Colonic mucosa (tissue), 4 donors: Measurements from ENCODE around the gene CH25H. TPM values are rescaled to one million over a fixed set of nuclear protein-coding genes. Genes with fewer than 3 reads are reported as not detected.
"Not testable (repeated sequence)": the region's sequence is repeated elsewhere in the genome, so short reads cannot be mapped to it uniquely, and the experiment has no call there.

Experiments
- DNase-seq: peaks from one replicate; pipeline ENCODE4 v3.0.0-alpha.2; 2020
- H3K27ac ChIP-seq: fragments of 200-600 bp; one replicate; pipeline ENCODE4 v1.8.0; 2021
- H3K27me3 ChIP-seq: fragments of 200-600 bp; one replicate; pipeline ENCODE4 v1.8.0; 2021
- H3K36me3 ChIP-seq: fragments of 200-600 bp; one replicate; pipeline ENCODE4 v1.8.0; 2021
- H3K4me1 ChIP-seq: fragments of 200-600 bp; one replicate; pipeline ENCODE4 v1.8.0; 2021; ENCODE audit warnings: mild to moderate bottlenecking
- H3K4me3 ChIP-seq: fragments of 200-600 bp; one replicate; pipeline ENCODE4 v1.8.0; 2021
- H3K9ac ChIP-seq, 2 donors: one replicate each; pipeline ENCODE4 v1.7.0; 2013; ENCODE audit warnings: control low read depth in 2 of 2, low read depth in 2 of 2, low read length in 2 of 2
- H3K9me3 ChIP-seq: fragments of 200-600 bp; one replicate; pipeline ENCODE4 v1.8.0; 2021
- CTCF ChIP-seq: fragments of 200-600 bp; IDR thresholded peaks from one replicate; pipeline ENCODE4 v1.8.0; 2022; ENCODE audit warnings: antibody characterized with exemption, mild to moderate bottlenecking
- intact Hi-C: fragments of 100-400 bp; cut with DNase I; formaldehyde crosslinking; loops from one replicate; pipeline ENCODE4 v1.14.1; 2022
- total RNA-seq, 2 donors: library from RNA; stranded (reverse); fragmentation: NEBNext Ultra II Directional in 1 of 2; extraction: Animal tissue kit (Norgen Biotek cat#: 25700) in 1 of 2; gene quantifications; one replicate each; pipeline ENCODE4 v1.2.1, GENCODE V29; 2021
- donor health status: healthy.
- donor health status: DM: no; HTN: no; CAD: no.
- donor health status: DM: no; HTN: no; CAD: no.

Gene CH25H
- total RNA-seq, 2 donors from 2014 or later: 0.40 to 1.7 TPM

- Histone ChIP-seq H3K27ac (no peak overlapping the region), H3K9ac (no peak overlapping the region), H3K36me3 (no peaks in the 10 kb centered on the region), H3K9me3 (no peaks in the 10 kb centered on the region), H3K4me1 (no peaks in the 10 kb centered on the region), H3K27me3 (peaks cover 13% of the 10 kb centered on the region), H3K4me3 (no peak overlapping the region)
- no peak for TF ChIP-seq CTCF
- no peak for DNase-seq
- intact Hi-C loops: no loop called here
Observed at GRCh38 chr10:89202033-89202425, 5.1 kb downstream of the CH25H start.

GRCh38 chr10:89201345-89202032 is 5.6 kb downstream of the CH25H start:
- Histone ChIP-seq H3K9me3 (no peaks in the 10 kb centered on the region), H3K36me3 (no peaks in the 10 kb centered on the region), H3K27ac (no peak overlapping the region), H3K4me3 (no peak overlapping the region), H3K27me3 (peaks cover 8% of the 10 kb centered on the region), H3K4me1 (no peaks in the 10 kb centered on the region), H3K9ac (no peak overlapping the region)
- TF ChIP-seq CTCF: no peak
- DNase-seq: no peak
- intact Hi-C loops: no loop called here

- Histone ChIP-seq H3K27me3 (no peaks in the 10 kb centered on the region), H3K4me1 (no peaks in the 10 kb centered on the region), H3K36me3 (no peaks in the 10 kb centered on the region), H3K27ac (no peak overlapping the region), H3K9ac (no peak overlapping the region), H3K9me3 (no peaks in the 10 kb centered on the region), H3K4me3 (no peak overlapping the region)
- TF ChIP-seq CTCF: no peak
- intact Hi-C loops: no loop called here
- no peak for DNase-seq
Observed at GRCh38 chr10:89197473-89197872, 9.6 kb downstream of the CH25H start.

- H3K4me1 ChIP-seq, H3K4me3 ChIP-seq, H3K9me3 ChIP-seq, H3K27me3 ChIP-seq, intact Hi-C loops, H3K9ac ChIP-seq, H3K36me3 ChIP-seq, DNase-seq, H3K27ac ChIP-seq: not testable (repeated sequence)
Observed at GRCh38 chr10:89191301-89191700, 15.8 kb downstream of the CH25H start.

GRCh38 chr10:89189211-89189734 is 17.8 kb downstream of the CH25H start:
- intact Hi-C loops: no loop called here
- Histone ChIP-seq H3K27me3 (no peaks in the 10 kb centered on the region), H3K9ac (no peak overlapping the region), H3K27ac (no peak overlapping the region), H3K4me1 (no peaks in the 10 kb centered on the region), H3K36me3 (no peaks in the 10 kb centered on the region), H3K4me3 (no peak overlapping the region), H3K9me3 (no peaks in the 10 kb centered on the region)
- DNase-seq: no peak
- no peak for TF ChIP-seq CTCF

GRCh38 chr10:89185658-89186057 is 21.5 kb downstream of the CH25H start:
- Histone ChIP-seq H3K27me3 (no peaks in the 10 kb centered on the region), H3K4me1 (no peaks in the 10 kb centered on the region), H3K4me3 (no peak overlapping the region), H3K36me3 (no peaks in the 10 kb centered on the region), H3K9ac (no peak overlapping the region), H3K27ac (no peak overlapping the region), H3K9me3 (no peaks in the 10 kb centered on the region)
- TF ChIP-seq CTCF: no peak
- no peak for DNase-seq
- intact Hi-C loops: no loop called here
